Heart left ventricle (tissue), 13 donors: ENCODE results near the gene SLC49A3.

Source experiments
- POLR2A ChIP-seq, 2 donors: fragments of 450-650 bp; IDR thresholded peaks; one replicate each; pipeline ENCODE4 v1.6.1; 2017; ENCODE audit warnings: antibody characterized with exemption in 2 of 2, mild to moderate bottlenecking in 2 of 2, moderate library complexity in 2 of 2
- TF ChIP-seq, protein P1 (sequence below), 12 donors: fragments of 200-600 bp; sonication (generic) in 4 of 12; IDR thresholded peaks; one replicate each; pipeline versions ENCODE4 v1.5.0 to v1.8.0; 2018 to 2022; ENCODE audit warnings: antibody characterized with exemption in 12 of 12, mild to moderate bottlenecking in 5 of 12
- donor health status: ischemic (EF 13 %, LVEDD 7.1; RV severe dilation, severe dysfunction).
- donor health status: DM: no; HTN: yes; CAD: no.
- donor health status: DM: no; HTN: no; CAD: no.
- donor health status: ischemic (EF 25% LVEDD 6.9; RV normal size, moderate dysfunction).
- donor health status: ischemic (EF 25% LVEDD 5.7; RV mildly dilated, moderate dysfunction).
- donor health status: ischemic (EF 35%, LVEDD 5.7; RV mildly dilated, moderate dysfunction).
- donor health status: nonischemic (EF 11% LVEDD 7.7; RV severe dilation, severe dysfunction).
- donor health status: DM: yes; HTN: yes; CAD: no.
- donor health status: PGD.
- donor health status: ischemic (EF 29% LVEDD 5.4; RV normal size, mild dysfunction).
- donor health status: nonischemic (EF 23%, LVEDD 6.1; RV moderate dilation, normal function).

DNA sequence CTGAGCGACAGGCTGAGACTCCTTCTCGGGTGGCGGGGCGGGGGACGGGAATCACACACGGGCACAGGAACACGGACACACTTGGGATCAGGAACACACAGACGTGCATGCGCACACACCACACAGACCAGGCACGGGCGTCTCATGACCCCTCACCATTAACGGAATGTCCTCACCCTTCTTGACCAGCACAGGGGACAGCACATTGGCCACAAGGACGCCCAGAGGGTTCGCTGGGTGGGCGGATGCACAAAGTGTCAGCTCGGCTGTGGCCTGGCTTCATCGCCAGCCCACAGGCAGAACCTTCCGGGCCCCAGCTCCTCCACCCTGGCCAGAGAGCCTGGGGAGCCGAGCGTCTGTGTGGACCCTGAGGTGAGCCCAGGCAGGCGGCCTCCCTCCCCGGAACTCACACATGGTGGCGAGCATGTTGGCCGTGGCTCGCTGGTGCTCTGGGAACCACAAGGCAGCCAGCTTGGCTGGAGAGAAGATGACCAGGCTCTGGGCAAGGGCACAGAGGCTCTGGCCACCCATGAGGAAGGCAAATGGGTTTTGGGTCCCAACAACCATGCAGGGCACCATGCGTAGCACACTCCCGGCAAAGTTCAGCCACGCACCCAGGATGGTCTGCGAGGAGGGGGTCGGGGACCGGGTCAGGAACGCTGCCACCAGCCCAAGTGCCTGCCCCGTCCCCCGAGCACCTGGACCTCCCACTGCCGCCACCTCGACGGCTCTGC is 3.1 kb downstream of the SLC49A3 start:
- TF ChIP-seq, protein P1, sequence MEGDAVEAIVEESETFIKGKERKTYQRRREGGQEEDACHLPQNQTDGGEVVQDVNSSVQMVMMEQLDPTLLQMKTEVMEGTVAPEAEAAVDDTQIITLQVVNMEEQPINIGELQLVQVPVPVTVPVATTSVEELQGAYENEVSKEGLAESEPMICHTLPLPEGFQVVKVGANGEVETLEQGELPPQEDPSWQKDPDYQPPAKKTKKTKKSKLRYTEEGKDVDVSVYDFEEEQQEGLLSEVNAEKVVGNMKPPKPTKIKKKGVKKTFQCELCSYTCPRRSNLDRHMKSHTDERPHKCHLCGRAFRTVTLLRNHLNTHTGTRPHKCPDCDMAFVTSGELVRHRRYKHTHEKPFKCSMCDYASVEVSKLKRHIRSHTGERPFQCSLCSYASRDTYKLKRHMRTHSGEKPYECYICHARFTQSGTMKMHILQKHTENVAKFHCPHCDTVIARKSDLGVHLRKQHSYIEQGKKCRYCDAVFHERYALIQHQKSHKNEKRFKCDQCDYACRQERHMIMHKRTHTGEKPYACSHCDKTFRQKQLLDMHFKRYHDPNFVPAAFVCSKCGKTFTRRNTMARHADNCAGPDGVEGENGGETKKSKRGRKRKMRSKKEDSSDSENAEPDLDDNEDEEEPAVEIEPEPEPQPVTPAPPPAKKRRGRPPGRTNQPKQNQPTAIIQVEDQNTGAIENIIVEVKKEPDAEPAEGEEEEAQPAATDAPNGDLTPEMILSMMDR (IDR thresholded peaks at IDR 0.05): no peak
- no peak for TF ChIP-seq POLR2A (IDR thresholded peaks at IDR 0.05)
